PFSK-1 (cell line): Measurements from ENCODE around the gene ADAMTS16.

ENCODE experiments used
- POLR2AphosphoS5 ChIP-seq: IDR thresholded peaks from 2 replicates; pipeline ENCODE4 v1.6.1; 2012; ENCODE audit warnings: low read depth, mild to moderate bottlenecking, control low read depth, low read length, moderate library complexity
- REST ChIP-seq, 2 experiments: IDR thresholded peaks; 2 replicates each; pipeline versions ENCODE4 v1.6.1 to v1.8.0; 2011 to 2012; ENCODE audit warnings: low read depth in 2 of 2, low read length in 2 of 2, control low read depth in 1 of 2, inconsistent platforms in 1 of 2, mild to moderate bottlenecking in 1 of 2, moderate library complexity in 1 of 2; ENCODE audit not compliant: insufficient read depth in 1 of 2
- SIN3A ChIP-seq: IDR thresholded peaks from 2 replicates; pipeline ENCODE4 v1.6.1; 2012; ENCODE audit warnings: mild to moderate bottlenecking, low read length, moderate library complexity, borderline replicate concordance; ENCODE audit not compliant: insufficient read depth

- TF ChIP-seq POLR2AphosphoS5 (no peak), REST (IDR thresholded peaks at IDR 0.05; ENCODE audit: insufficient read depth in 1 of 2, low read depth in 2 of 2, low read length in 2 of 2) (no peak), SIN3A (no peak)
These were observed 11.4 kb upstream of the ADAMTS16 start for GRCh38 chr5:5128766-5129165.
